ENCODE measurements around the gene RFC4.

The RFC4 gene

DNA sequence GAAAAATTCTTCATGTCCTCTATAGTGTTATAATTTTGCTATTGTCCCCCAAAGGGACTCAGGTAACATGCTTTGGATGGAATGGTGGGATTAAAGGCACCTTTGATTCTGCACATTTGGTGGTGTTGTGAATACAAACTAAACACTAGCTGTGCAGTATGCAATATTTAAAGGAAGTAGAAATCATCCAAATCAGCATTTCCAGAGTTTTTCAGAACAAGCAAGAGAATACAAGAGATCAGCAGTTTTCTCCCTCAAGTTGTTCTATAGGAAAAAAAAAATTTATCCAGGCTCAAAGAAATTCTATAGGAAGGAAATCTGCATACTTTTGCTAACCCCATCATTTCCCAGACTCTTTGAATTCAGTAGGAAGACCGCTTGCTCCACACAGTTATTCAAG is 26.0 kb upstream of the RFC4 start:
- no peak overlapping the region for H3K4me3 ChIP-seq (ENCODE audit: low read depth, low read length)
- no peak for DNase-seq (ENCODE audit: low read depth)
- TF ChIP-seq, protein P1, sequence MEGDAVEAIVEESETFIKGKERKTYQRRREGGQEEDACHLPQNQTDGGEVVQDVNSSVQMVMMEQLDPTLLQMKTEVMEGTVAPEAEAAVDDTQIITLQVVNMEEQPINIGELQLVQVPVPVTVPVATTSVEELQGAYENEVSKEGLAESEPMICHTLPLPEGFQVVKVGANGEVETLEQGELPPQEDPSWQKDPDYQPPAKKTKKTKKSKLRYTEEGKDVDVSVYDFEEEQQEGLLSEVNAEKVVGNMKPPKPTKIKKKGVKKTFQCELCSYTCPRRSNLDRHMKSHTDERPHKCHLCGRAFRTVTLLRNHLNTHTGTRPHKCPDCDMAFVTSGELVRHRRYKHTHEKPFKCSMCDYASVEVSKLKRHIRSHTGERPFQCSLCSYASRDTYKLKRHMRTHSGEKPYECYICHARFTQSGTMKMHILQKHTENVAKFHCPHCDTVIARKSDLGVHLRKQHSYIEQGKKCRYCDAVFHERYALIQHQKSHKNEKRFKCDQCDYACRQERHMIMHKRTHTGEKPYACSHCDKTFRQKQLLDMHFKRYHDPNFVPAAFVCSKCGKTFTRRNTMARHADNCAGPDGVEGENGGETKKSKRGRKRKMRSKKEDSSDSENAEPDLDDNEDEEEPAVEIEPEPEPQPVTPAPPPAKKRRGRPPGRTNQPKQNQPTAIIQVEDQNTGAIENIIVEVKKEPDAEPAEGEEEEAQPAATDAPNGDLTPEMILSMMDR (IDR thresholded peaks at IDR 0.05; ENCODE audit: low read depth, low read length, missing control alignments) = no peak

DNA sequence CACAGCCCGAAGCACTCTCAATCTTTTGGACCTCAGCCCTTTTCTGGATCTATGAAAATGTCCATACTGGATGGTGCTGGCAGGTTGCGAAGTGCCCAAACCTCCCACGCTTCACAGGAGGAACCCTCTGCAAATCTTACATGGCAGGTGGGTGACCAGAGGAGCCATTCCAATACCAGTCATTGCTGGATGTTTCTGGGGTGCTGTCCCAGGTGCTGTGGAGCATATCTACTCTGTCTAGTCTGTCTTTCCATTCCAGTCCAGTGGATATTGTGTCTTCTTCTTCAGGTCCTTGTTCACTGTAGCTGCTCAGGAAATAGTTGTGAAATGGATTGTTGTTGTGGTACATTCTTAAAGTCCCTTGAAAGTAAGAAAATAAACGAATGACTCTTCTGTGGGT is 25.5 kb upstream of the RFC4 start:
- H3K4me3 ChIP-seq (ENCODE audit: low read depth, low read length) = no peak overlapping the region
- TF ChIP-seq, protein P1 (IDR thresholded peaks at IDR 0.05; ENCODE audit: low read depth, low read length, missing control alignments) = no peak
- DNase-seq (ENCODE audit: low read depth) = no peak

DNA sequence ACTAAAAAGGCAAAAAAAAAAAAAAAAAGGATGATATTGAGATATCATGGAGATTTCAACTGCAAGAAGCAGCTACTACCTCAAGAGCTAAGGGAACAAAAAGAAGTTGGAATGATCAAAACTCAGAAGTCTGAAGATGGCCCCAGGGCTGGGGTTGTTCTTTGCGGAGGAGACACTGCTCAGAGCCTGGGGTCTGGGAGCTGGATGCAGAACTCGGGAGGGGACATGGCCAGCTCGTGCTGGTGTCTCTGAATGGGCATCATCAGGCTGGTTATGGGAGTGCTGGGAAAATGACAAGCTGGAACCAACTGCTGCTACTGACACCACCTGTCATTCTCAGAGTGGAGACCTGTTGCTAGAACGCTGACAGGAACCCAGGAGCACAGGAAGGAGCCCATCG is 22.1 kb upstream of the RFC4 start:
- H3K4me3 ChIP-seq (ENCODE audit: low read depth, low read length) = no peak overlapping the region
- DNase-seq (ENCODE audit: low read depth) = no peak
- TF ChIP-seq, protein P1 (IDR thresholded peaks at IDR 0.05; ENCODE audit: low read depth, low read length, missing control alignments) = no peak

DNA sequence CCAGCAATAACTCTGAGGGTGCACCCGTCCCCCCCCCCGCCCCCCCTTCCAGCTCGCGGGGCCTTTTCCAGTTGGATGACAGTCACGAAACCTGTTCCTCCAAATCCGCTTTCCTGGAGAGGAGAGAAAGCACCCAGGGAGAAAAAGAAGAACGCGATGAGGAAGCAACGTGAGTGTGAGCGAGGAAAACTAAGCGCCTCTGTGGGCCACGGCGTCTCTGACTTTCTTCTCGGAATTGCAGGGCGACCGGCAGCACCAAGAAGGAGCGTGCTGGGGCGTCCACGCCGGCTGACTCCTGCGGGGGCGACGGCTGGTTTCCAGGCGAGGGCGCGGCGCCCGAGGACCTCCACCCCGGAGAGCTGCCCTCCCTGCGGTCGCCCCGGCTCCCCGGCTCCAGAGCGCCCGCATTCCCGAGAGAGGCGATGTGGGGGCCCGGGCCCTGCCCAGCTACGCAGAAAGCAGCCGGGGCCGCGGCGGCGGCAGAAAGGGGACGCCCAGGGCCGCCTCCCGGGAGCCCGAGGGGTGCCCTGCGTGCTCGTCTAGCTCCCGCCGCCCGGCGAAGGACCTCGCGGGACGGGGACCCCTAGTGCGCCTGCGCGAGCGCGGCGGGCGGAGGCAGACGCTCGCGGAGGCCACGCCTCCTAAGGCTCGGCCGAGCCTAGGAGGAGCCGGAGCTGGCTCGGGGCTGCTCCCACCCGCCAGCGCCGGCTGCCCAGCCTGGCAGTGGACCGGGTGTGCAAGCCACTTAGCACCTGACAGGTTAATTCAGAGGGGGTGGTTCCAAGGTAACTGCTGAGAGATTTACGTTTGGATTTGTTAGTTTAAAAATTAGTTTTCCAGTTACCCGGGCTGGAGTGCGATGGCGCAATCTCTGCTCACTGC is 20.9 kb upstream of the RFC4 start:
- TF ChIP-seq, protein P1 (IDR thresholded peaks at IDR 0.05; ENCODE audit: low read depth, low read length, missing control alignments) = no peak
- peak overlapping the region; percentile 74 for H3K4me3 ChIP-seq (ENCODE audit: low read depth, low read length)
- no peak for DNase-seq (ENCODE audit: low read depth)

DNA sequence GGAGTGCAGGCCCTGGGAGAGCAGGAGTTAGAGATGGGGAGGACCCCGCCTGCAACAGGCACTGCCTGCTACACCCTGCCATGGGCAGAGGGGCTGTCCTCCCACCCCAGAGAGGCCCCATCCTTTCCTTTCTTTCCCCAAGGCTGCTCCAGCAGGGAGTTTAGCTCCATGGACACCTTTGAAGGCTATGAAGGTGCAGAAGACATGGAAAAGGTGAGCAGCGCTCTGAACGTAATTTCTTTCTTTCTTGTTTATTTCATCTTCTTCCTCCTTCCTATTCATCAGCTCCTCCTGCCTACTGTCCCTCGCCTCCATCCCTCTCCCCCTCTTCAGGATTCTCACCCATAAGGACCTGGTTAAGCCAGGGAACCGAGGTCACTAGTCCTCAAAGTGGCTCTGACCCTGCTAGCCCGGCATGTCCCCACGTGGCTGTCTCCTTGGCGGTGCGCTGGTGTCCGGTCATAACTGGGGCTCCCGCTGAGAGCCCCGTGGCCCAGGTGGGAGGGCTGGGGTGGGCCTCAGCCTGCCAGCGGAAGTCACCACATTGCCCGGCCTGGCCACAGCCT is 20.2 kb upstream of the RFC4 start:
- peak overlapping the region; percentile 74 for H3K4me3 ChIP-seq (ENCODE audit: low read depth, low read length)
- DNase-seq (ENCODE audit: low read depth) = no peak
- TF ChIP-seq, protein P1 (IDR thresholded peaks at IDR 0.05; ENCODE audit: low read depth, low read length, missing control alignments) = no peak

DNA sequence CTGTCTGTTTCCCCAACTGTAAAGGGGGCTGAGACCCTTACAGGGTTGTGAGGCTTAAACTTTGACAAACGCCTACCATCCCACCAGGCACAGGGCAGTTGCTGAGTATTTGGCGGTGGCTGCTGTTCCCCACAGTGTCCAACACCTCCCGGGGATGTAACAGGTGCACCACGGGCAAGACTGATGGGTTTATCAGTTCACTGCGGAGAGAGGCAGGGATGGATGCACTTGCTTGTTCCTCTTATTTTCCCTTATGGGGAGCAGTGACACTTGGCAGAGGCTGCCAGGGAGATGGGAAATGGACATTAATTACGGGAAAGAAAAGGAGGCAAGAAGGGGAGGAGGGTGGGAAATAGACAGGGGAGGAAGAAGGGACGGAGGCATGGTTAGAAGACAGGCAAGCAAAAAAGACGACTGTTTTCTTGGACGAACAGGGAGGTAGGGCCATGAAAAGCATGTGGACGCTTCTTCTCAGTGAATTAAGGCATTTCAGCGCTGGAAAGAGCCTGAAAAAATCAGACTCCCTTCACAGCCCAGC is 19.7 kb upstream of the RFC4 start:
- TF ChIP-seq, protein P1 (IDR thresholded peaks at IDR 0.05; ENCODE audit: low read depth, low read length, missing control alignments) = no peak
- no peak for DNase-seq (ENCODE audit: low read depth)
- H3K4me3 ChIP-seq (ENCODE audit: low read depth, low read length) = no peak overlapping the region

Data from GM12864 (cell line).